Psoas muscle (tissue), 8 donors: ENCODE results near the gene C1QL1. TPM values are rescaled to one million over a fixed set of nuclear protein-coding genes. Genes with fewer than 3 reads are reported as not detected.

Source experiments
- ATAC-seq, 4 donors: fragments of 200-7000 bp; cut with Tn5 transposase; one replicate each; pipeline ENCODE4 v1.9.1; 2020; ENCODE audit warnings: moderate library complexity in 3 of 4, mild to moderate bottlenecking in 2 of 4
- DNase-seq, 2 donors: peaks; one replicate each; pipeline ENCODE4 v3.0.0-alpha.2; 2020
- H3K27ac ChIP-seq: fragments of 200-600 bp; one replicate; pipeline ENCODE4 v1.8.0; 2022
- H3K27me3 ChIP-seq, 3 donors: fragments of 200-600 bp in 1 of 3; one replicate each; pipeline versions ENCODE4 v1.6.1 to v1.8.0; 2013 to 2022; ENCODE audit warnings: low read length in 2 of 3, mild to moderate bottlenecking in 2 of 3, moderate library complexity in 1 of 3; ENCODE audit not compliant: insufficient read depth in 3 of 3
- H3K36me3 ChIP-seq, 2 donors: fragments of 200-600 bp in 1 of 2; one replicate each; pipeline versions ENCODE4 v1.6.1 to v1.8.0; 2013 to 2022; ENCODE audit warnings: low read depth in 1 of 2, mild to moderate bottlenecking in 1 of 2, moderate library complexity in 1 of 2; ENCODE audit not compliant: insufficient read depth in 1 of 2
- H3K4me1 ChIP-seq: fragments of 200-600 bp; one replicate; pipeline ENCODE4 v1.8.0; 2022
- H3K4me3 ChIP-seq: fragments of 200-600 bp; one replicate; pipeline ENCODE4 v1.8.0; 2022; ENCODE audit warnings: mild to moderate bottlenecking
- H3K9me3 ChIP-seq: fragments of 200-600 bp; one replicate; pipeline ENCODE4 v1.8.0; 2022
- whole genome bisulfite sequencing, 3 donors: extraction: QIAGEN DNeasy Blood & Tissue Kit; methylation state at CpG; one replicate each; pipeline versions ENCODE4 v1.1.6 to v1.1.7; 2013; 5-methylcytosine and 5-hydroxymethylcytosine counted together
- intact Hi-C, 2 donors: fragments of 100-400 bp; cut with DNase I; formaldehyde crosslinking; loops; one replicate each; pipeline versions ENCODE4 v1.11.0 to v1.14.2; 2022
- polyA plus RNA-seq, 3 donors: library from polyadenylated mRNA; stranded (reverse); fragments of 200-250 nt; gene quantifications; one replicate each; pipeline ENCODE4 v1.2.3, GENCODE V29; 2013
- total RNA-seq, 4 donors: library from RNA; stranded (reverse); fragmentation: NEBNext Ultra II Directional in 2 of 4; extraction: Animal tissue kit (Norgen Biotek cat#: 25700) in 2 of 4; gene quantifications; one replicate each; pipeline versions ENCODE4 v1.2.1 to v1.2.4, GENCODE V29; 2021 to 2023
- TF ChIP-seq, protein P1 (sequence below): fragments of 200-600 bp; IDR thresholded peaks from one replicate; pipeline ENCODE4 v1.8.0; 2022; ENCODE audit warnings: antibody characterized with exemption
- donor health status: healthy with polysubstance abuse.
- donor health status: DM: no; HTN: no; CAD: no; lungs with moderate emphysema.
- donor health status: Bipolar disorder and iron deficiency.
- donor health status: healthy.
- donor health status: DM: yes; HTN: yes; CAD: no.
- donor health status: DM: no; HTN: no; CAD: no.
- donor health status: DM: no; HTN: no; CAD: no.
- donor health status: DM: yes; HTN: yes; CAD: no.

The C1QL1 gene
- total and polyA plus RNA-seq, 7 donors, result 0.05 TPM; not detected in 6

DNA sequence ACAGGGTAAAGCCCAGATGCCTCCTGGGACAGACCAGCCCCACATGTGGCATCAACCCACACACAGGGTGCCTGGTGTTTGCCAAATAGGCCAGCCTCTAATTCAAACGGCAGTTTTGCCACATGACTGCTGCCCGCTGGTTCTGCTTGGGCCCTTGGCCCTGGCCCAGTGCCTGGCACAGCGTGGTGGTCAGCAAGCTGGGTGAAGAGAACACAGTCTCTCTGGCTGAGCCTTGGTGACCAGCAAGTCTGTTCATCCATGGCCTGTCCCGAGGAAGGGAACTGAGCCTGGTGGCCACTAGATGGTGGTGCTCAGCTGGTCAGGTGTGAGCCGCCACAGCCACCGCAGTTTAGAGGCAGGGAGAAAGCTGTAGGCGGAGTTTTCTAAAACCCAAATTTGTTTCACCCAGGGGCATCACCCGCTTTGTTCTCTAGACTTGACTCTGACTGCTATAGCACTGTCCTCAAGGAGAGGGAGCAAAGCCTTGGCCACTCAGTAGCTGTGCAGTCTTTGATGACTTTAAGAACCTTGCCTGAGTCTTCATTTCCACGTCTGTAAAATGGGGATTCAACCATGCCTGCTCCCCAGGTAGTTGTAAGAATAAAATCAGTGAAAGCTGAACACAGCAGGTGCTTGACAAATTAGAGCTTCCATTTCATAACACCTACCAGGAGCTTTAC is 48.1 kb downstream of the C1QL1 start:
- TF ChIP-seq, protein P1, sequence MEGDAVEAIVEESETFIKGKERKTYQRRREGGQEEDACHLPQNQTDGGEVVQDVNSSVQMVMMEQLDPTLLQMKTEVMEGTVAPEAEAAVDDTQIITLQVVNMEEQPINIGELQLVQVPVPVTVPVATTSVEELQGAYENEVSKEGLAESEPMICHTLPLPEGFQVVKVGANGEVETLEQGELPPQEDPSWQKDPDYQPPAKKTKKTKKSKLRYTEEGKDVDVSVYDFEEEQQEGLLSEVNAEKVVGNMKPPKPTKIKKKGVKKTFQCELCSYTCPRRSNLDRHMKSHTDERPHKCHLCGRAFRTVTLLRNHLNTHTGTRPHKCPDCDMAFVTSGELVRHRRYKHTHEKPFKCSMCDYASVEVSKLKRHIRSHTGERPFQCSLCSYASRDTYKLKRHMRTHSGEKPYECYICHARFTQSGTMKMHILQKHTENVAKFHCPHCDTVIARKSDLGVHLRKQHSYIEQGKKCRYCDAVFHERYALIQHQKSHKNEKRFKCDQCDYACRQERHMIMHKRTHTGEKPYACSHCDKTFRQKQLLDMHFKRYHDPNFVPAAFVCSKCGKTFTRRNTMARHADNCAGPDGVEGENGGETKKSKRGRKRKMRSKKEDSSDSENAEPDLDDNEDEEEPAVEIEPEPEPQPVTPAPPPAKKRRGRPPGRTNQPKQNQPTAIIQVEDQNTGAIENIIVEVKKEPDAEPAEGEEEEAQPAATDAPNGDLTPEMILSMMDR, result peak; percentile 83

DNA sequence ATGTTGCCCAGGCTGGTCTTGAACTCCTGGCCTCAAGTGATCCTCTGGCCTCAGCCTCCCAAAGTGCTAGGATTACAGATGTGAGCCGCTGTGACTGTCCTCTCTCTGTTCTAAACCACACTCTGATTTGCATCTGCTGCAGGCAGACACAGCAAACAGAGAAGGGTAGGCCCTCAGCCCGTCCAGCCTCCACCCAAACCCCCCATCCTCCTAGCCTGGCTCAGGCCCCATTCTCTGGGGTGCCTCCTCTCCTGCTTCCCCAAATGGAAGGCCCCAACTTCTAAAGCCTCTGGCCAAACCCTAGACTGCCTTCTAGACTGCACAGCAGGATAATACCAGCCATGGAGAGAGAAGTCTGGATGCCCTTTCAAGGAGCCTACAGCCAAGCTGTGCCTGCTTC is 48.7 kb downstream of the C1QL1 start:
- no peaks in the 10 kb centered on the region for H3K4me1 ChIP-seq
- TF ChIP-seq, protein P1, result no peak
- no peak for DNase-seq
- no peak overlapping the region for H3K27ac ChIP-seq
- 51 to 63% (median 61%) methylated on average over 2 of the region's 2 CpGs for WGBS, 3 donors
- no peaks in the 10 kb centered on the region for H3K36me3 ChIP-seq
- H3K4me3 ChIP-seq, result no peak overlapping the region
- ATAC-seq, result peak in 1 of 4 donors; percentile 5
- H3K9me3 ChIP-seq, result no peaks in the 10 kb centered on the region
- peaks cover 0 to 3% (median 0%) of the 10 kb centered on the region in 3 donors for H3K27me3 ChIP-seq
- intact Hi-C loops, result loop anchor here in 1 of 2 donors (10.0 kb wide), 1 partner anchor 275 kb away; no protein-coding TSS in a partner anchor

More for the DNA sequence above, 48.1 kb downstream of the C1QL1 start:
- Histone ChIP-seq H3K36me3 (no peaks in the 10 kb centered on the region), H3K27ac (no peak overlapping the region), H3K27me3 (peaks cover 0 to 3% (median 0%) of the 10 kb centered on the region in 3 donors), H3K4me3 (no peak overlapping the region), H3K9me3 (no peaks in the 10 kb centered on the region), H3K4me1 (no peaks in the 10 kb centered on the region)
- WGBS, 3 donors, result 9 to 11% (median 9%) methylated on average over 9 of the region's 9 CpGs
- peak; percentile 92 to 98 (median 96) for ATAC-seq
- peak; percentile 79 to 86 for DNase-seq
- intact Hi-C loops, result loop anchor here (1.0 to 10.0 kb wide), 7 partner anchors 98 to 275 kb away; partner anchors contain the start of gene PLCD3 (in 2 of the 2)

DNA sequence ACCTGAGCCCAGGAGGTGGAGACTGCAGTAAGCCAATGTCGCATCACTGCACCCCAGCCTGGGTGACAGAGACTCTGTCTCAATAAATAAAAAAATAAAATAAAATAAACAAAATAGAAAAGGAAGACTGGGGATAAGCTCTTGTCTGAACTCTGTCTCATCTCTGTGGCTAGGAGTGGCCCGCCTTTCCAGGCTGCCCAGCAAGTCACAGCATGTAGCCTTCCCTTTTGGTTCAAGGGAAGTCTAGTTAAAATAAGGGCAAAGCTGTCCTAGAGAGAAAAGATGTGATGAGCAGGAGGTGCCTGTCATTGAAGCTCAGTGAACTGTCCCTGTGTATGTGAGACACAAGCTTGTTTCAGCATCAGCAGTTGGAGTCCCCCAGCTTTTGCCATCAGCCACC is 50.1 kb downstream of the C1QL1 start:
- no peak for DNase-seq
- Histone ChIP-seq H3K36me3 (no peaks in the 10 kb centered on the region), H3K27me3 (peaks cover 0 to 7% (median 5%) of the 10 kb centered on the region in 3 donors), H3K4me1 (no peaks in the 10 kb centered on the region), H3K27ac (no peak overlapping the region), H3K9me3 (no peaks in the 10 kb centered on the region), H3K4me3 (no peak overlapping the region)
- intact Hi-C loops, result loop anchor here in 1 of 2 donors (10.0 kb wide), 1 partner anchor 277 kb away; no protein-coding TSS in a partner anchor
- no peak for ATAC-seq
- WGBS, 3 donors, result 93 to 100% (median 95%) methylated on average over 2 of the region's 2 CpGs
- TF ChIP-seq, protein P1, result no peak

DNA sequence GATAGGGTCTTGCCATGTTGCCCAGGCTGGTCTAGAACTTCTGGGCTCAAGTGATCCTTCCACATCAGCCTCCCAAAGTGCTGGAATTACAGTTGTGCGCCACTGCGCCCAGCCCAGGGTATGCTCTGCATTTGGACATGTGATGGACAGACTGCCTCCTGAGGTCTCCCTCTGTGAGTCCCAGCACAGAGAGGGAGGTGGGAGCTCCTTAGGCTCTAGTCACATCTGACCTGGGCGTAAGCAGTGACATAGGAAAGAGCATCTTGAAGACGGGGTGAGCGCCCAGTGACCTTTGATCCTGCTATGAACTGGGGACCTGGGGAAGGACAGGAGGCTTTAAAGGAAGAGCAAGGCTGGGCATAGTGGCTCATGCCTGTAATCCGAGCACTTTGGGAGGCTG is 50.6 kb downstream of the C1QL1 start:
- no peaks in the 10 kb centered on the region for H3K9me3 ChIP-seq
- TF ChIP-seq, protein P1, result no peak
- H3K27me3 ChIP-seq, result peaks cover 0 to 13% (median 5%) of the 10 kb centered on the region in 3 donors
- H3K4me3 ChIP-seq, result no peak overlapping the region
- H3K4me1 ChIP-seq, result no peaks in the 10 kb centered on the region
- DNase-seq (no peak), ATAC-seq (no peak)
- no peaks in the 10 kb centered on the region for H3K36me3 ChIP-seq
- 91 to 96% (median 93%) methylated on average over 6 of the region's 6 CpGs for WGBS, 3 donors
- intact Hi-C loops, result loop anchor here in 1 of 2 donors (10.0 kb wide), 1 partner anchor 277 kb away; no protein-coding TSS in a partner anchor
- no peak overlapping the region for H3K27ac ChIP-seq
